G401 (cell line): ENCODE data around the gene LRRC7. TPM values are rescaled to one million over a fixed set of nuclear protein-coding genes. Genes with fewer than 3 reads are reported as not detected.

Experiments used
- DNase-seq: peaks from one replicate; pipeline ENCODE4 v3.0.0-alpha.2; 2015; ENCODE audit warnings: low spot score
- in situ Hi-C: cut with HindIII; loops from 2 replicates; pipeline ENCODE4 v1.10.0; 2016; ENCODE audit warnings: low sequenced_read_pairs, mixed read lengths
- total RNA-seq: library from RNA; depleted of rRNA; stranded (reverse); fragments of >200 nt; shearing (Covaris generic); gene quantifications from 2 replicates; pipeline ENCODE4 v1.2.3, GENCODE V29; 2014

LRRC7 gene
- total RNA-seq, 1 experiment from 2014 or later: not detected

DNA sequence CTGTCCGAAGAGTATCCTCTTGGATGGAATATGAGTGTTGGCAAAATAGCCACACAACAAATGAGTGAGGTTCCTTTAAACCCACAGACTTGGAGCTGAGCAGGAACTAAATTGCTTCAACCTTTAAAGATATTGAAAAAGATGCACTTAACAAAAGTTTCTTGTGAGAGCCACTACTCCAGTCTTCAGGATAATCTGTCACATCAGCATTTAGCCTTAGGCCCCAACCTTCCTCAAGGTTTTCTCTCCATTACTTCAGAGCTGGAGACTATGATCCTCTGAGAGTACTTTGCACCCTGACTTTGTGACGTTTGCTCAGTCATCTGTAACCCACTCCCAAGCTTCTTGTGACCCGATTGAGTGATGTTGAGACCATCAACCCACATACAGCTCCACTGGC is 424.9 kb downstream of the LRRC7 start:
- in situ Hi-C loops: no loop called here
- no peak for DNase-seq

DNA sequence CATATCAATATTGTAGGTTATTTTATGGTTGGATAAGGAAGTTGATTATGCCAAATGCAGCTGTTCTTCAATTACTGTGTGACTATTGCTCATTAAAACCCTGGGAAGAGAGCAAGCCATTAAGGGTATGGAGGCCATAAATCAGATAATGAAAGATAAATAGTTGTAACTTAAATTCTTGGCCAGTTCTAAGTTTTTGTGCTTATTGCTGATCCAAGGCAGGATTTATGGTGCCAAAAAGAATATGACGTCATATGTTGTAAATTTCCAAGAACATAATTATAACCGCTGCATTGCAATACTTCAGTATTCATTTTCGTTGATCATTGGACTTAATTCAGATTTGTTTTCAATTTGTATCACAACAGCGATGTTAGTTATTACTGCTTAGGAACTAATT is 426.1 kb downstream of the LRRC7 start:
- DNase-seq: no peak
- in situ Hi-C loops: no loop called here

DNA sequence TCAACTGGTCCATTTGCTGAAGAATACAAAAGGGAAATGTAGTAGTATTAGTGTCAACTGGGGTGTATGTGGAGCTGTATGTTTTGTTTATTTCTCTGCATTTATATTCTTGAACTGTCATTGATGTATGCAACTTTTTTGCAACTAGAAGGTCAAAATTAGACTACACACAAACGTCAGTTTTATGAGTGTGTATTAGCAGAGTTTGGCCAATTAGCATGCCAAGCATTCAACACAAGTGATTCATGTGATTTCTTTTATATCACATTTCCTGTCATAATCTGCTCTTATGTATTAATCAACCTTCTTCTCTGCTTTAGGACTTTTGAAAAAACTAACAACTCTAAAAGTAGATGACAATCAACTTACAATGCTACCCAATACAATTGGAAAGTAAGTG is 426.5 kb downstream of the LRRC7 start:
- no peak for DNase-seq
- in situ Hi-C loops: no loop called here

DNA sequence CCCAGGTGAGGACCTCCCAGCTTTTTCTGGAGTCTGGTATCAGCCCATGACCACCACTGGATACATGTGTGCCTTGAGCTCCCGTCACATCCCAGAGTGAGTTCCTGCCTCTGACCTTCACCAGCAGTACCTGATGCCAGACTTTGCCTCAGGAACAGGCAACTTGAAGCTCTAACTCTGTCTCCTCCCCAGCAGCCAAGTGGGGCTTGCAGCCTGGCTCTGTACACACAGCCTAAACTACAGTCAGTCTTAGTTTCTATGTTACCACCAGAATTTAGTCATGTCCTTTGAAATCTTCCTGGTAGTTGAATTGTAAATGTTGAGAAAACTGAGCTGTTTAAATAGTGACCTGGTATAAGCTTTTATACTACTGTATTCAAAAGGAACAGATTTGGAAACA is 431.1 kb downstream of the LRRC7 start:
- no peak for DNase-seq
- in situ Hi-C loops: no loop called here

DNA sequence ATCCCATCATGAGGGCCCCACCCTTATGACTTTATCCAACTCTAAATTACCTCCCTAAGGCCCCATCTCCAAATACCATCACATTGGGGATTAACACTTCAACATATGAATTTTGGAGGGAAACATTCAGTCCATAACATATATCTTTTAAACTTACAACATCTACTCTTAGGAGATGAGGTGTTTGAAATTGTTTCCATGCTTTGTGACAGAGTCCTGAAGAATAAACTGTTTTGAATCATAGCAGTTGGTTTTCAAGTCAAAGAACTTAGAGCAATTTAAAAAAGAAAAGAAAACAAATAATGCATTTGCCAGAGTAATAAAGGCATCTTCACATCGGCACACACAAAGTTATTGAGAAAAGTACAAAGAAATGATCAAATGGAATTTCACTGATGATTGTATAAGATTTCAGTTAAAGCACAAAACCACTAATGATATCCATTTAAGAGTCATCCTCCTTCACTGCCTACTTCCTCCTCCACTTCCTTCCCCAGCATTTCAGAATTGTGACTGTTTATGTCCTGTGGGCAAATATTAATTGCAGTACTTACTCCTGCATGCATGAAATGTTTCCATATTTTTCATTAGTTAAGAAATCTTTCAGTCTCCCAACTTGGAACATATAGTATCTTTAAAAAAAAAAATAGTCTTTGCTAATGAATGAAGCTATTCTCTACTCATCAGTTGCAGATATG is 435.6 kb downstream of the LRRC7 start:
- no peak for DNase-seq
- in situ Hi-C loops: no loop called here

DNA sequence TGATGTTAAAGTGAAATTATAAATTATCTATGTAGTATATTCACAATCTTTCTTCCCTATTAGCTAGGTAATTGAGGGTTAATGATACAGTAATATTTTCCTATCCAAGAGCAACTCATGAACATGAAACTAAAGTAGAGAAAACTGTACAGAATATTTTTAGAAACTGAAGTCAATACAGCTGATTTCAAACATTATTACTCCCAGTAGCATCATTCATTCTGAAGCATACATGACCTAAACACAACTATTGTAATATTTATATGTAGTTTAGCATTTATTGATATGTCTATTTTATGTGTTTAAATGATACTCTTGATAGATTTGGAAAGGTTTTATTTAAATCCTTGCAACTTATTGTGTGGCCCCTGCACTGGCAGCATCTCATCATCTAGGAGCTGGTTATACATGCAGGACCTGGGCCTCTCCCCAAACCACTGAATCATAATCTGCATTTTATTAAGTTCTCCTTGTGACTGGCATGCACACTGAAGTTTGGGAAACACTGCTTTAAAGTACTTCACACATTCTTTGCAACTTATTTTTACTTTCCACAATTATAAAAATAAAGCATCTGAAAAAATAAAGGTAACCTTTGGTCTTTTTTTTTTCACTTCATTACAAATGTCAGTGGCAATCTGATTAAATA is 437.8 kb downstream of the LRRC7 start:
- no peak for DNase-seq
- in situ Hi-C loops: no loop called here

- in situ Hi-C loops: no loop called here
- no peak for DNase-seq
These were observed 440.9 kb downstream of the LRRC7 start for GRCh38 chr1:70008660-70009059.

- DNase-seq: no peak
- in situ Hi-C loops: no loop called here
These were observed 450.0 kb downstream of the LRRC7 start for GRCh38 chr1:70017770-70018169.

DNA sequence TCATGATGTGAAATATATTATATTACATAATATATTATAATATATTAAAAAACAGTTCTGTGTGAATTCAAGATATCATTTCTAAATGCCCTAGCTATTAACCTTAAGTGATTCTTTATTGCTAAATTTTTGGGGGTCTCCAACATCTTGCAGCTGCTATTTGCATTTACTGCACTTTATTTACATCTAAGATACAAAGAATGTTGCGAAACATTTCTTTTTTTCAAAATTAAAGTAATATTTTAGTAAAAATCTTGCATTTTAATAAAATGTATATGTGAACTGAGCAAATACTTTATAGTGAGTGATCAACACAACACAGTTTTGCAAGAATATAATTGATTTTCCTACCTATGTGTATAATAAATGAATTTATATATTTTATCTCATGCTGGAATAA is 456.6 kb downstream of the LRRC7 start:
- no peak for DNase-seq
- in situ Hi-C loops: no loop called here

DNA sequence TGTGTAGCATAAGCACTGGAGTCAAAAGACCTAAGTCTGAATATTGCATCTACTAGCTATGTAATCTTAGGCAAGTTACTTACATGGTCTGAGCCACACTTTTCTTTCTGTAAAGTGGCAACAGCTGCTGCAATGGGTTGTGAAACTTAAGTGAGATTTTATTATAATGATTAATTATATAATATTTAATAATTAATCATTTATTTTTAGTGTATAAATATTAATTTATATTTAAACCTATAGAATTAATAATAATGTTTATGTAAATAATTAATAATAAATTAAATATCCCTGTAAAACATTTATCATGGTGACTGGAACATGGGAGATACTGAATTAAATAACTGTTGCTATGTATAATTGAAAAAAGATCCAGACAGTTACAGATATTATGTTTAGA is 457.3 kb downstream of the LRRC7 start:
- in situ Hi-C loops: no loop called here
- no peak for DNase-seq

DNA sequence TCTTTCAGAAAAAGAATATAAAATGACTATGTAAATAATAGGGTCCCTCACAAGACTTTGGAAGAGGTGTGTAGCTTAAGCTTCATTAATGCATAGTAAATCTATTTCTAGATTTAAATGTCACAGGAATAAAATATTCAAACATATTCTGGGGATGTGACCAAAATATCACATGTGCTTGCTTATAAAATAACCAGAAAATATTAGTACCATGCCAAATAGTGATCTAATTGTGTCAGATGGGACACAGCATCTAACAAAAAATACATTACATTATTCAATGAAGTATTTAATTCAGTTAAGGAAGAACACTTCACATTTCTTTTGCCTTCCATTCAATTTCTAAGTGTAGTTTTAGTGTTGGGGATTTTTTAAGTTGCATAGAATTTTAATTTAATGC is 458.1 kb downstream of the LRRC7 start:
- in situ Hi-C loops: no loop called here
- no peak for DNase-seq

DNA sequence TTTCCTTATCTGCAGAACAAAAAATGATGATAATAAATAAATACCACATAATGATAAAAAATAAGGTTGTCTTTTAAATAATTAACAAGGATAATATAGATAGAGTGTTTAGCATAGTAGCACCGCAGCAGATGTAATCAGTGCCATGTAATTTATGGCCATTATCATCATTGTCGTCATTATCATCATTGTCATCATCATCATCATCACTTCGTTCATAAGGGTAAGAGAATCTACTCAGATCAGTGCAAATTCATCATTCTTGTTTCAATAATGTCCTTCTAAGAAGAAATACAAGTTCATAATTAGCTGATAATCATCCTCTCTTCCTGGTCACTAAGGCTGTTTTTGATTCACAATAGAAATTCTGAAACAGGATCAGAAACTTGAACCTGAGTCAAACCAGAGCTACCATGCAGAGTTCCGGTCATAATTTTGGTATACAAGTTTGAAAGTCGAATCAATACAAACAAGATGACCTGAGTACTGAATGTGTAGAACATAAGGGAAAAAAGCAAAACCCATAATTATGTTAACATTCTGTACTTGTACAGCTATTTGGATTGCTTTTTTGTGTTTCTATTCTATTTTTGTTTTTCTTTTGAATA is 465.6 kb downstream of the LRRC7 start:
- in situ Hi-C loops: no loop called here
- DNase-seq: no peak

- DNase-seq: no peak
- in situ Hi-C loops: no loop called here
These were observed 466.2 kb downstream of the LRRC7 start for GRCh38 chr1:70033936-70034335.

DNA sequence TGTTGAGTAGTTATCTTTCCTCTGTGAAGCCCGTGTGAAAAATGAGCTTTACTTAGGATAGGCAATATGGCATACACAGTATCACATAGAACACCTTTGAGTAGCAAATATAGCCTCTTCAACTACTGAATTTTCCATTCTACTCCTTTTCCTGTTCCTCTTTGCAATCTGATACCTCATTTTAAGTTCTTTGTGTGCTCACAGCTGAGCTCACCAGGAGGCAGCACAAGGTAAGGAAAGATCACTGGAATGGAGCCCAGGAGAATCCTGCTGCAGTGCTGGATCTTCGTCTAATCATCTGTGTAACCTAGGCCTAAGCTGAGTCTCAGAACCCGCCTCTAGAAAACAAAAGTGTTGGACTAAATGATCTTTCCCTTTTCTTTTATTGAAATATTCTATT is 466.7 kb downstream of the LRRC7 start:
- in situ Hi-C loops: no loop called here
- no peak for DNase-seq

GRCh38 chr1:70038025-70038424 is 470.3 kb downstream of the LRRC7 start:
- in situ Hi-C loops: no loop called here
- DNase-seq: no peak

- DNase-seq: no peak
- in situ Hi-C loops: no loop called here
These were observed 471.8 kb downstream of the LRRC7 start for GRCh38 chr1:70039485-70039884.

- DNase-seq: no peak
- in situ Hi-C loops: no loop called here
These were observed 473.8 kb downstream of the LRRC7 start for GRCh38 chr1:70041317-70042045.

DNA sequence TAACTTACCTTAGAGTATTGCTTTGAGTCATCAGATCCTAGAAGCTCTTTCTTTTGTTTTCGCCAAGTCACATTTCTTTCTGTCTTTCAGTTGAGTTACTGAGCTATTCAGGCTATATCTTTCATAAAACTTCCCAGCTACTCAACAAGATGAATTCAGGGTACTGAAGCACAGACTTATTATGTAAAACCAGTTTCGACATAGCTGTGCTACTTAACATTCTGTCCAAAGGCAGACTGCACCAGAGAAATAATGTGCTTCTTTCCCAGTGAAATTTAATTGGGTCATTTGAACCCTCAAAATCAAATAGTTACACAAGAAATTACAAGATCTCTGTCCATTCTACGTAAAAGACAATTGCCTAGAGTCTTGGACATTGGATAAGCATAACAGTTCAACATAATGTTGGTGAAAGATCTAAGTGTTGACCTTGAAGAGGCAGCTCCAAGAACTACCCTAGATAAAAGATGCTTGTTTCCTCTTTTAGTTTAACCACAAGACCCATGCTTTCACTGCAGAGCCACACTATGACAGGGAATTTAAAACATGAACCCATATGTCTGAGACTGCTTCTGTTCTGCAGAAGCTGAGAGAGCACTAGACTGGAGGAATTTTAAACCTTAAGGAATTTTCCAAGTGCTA is 474.5 kb downstream of the LRRC7 start:
- in situ Hi-C loops: no loop called here
- DNase-seq: no peak

DNA sequence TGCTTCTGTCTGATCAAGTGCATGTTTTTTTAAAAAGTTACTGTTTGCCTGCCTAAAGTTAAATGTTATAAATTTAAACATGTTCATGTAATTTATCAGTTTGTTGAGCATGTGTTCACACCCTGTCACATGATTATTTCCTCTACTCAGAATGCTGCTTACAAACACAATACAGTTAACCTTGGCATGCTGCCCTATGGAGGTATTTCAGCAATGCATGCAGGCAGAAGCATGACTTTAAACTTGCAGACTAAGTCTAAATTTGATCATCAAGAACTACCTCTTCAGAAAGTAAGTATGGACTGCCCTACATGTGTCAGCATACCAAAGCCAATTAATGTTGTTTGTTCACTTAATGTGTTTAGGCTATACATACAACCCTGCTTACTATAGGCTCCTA is 476.1 kb downstream of the LRRC7 start:
- in situ Hi-C loops: no loop called here
- no peak for DNase-seq

DNA sequence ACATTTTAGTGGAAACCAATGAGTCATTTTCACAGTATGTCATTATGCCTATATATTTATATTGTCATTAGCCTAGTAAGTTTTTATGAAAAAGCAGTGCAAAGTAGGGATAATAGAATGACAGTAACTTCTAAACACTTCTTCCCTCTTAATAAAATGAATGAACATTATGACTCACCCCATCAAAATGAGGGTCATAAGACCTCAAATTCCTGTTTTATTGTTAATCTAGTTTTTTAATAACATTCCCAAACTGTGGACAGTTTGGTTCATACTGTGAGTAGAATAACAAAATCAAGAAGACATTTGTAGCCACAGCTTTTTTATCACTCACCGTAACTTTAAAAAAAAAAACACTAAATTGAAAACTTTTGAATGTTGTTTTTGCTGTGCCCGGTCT is 477.1 kb downstream of the LRRC7 start:
- in situ Hi-C loops: no loop called here
- no peak for DNase-seq
